Activated CD4-positive, alpha-beta T cell treated with anti-CD3 and anti-CD28 coated beads, Interleukin-2, amount 50 U/mL, for 1 hour (primary cell): Measurements from ENCODE around the gene GGCX.

Experiments
- DNase-seq: peaks from one replicate; pipeline ENCODE4 v3.0.0-alpha.2; 2020

GGCX gene

DNA sequence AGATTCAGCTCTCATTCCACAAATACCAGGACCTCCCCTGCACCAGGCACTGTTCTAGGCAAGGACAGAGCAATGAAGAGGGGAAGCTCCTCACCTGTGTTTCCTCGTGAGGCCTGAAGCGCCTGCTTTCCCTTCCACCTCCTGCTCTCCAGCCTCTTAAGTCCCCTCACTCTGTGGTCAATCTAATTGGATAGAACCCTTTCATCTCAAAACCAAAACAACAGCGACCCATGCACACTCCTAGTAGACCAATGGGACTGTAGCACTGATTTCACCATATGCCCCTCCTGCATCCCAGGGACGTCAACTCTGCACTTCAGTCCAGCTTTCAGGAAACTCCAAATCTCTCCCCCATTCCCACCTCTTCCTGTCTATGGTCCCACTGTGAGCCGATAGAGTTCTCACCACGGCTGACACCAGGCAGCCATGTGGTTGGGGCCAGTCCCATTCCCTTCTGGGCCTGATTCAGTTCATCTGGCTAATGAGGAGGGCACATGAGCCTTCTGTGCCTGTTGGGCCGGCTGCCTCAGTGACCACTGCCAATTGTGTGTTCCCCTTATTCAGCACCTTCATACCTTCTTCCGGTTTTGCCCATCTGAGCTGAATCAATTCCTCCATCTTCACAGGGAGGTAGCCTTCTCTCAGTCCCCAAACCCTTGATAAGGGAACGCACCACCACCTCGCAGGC is 55.6 kb downstream of the GGCX start:
- no peak for DNase-seq

DNA sequence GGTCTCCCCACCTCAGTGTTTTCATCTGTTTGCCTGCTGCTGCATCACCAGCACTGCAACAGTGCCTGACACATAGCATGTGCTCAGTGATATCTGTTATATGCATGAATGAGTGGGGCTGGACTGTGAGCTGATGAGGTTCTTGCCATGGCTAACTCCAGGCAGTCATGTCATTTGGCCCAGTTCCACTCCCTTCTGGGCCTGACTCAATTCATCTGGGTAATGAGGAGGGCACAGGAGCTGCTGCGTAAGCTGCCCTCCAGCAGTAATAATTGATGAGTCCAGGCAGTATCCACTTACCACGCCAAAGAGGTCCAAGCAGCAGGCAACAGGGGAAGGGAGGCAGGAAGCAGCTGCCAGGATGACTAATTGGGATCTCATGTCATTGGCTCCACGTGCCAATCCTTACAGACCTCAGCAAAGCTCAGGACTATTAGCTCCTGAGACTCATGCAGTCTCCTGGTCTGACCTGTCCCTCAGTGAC is 56.5 kb downstream of the GGCX start:
- no peak for DNase-seq

DNA sequence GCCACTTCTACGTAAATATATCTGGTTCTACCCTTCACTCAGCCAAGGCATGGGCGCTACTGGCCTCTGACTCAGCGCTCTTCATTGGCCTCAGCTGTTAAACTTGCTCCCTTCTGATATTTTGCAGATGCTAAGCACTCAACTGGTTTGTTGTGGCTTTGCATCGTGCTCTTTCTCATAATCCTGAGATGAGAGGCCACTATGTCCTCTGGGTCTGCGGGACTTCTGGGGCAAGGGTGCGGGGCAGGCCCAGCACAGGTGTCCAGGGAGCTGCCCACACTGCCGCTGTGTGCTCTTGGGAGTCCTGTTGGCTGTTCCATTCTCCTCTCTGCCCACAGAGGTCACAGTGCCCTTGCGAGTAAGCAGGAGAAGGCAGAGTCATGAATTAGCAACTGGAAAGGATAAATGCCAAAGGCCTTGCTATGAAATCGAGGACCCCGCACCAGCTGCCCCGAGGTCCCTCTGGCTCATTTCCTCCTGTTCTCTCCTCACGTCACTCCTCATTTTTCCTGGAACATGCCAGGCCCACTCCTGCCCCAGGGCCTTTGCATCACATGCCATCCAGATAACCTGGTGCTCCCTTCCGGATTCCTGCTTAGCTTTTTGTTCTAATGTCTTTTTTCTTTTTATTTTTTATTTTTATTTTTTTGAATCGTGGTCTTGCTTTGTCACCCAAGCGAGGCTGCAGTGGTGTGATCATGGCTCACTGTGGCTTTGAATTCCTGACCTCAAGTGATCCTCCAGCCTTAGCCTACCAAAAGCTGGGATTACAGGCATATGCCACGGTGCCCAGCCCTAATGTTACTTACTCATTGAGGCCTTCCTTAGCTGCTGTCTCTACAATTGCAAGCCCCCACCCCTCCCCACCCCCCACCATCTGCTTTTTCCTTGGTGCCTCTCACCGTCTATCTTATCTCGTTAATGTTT is 57.2 kb downstream of the GGCX start:
- no peak for DNase-seq

DNA sequence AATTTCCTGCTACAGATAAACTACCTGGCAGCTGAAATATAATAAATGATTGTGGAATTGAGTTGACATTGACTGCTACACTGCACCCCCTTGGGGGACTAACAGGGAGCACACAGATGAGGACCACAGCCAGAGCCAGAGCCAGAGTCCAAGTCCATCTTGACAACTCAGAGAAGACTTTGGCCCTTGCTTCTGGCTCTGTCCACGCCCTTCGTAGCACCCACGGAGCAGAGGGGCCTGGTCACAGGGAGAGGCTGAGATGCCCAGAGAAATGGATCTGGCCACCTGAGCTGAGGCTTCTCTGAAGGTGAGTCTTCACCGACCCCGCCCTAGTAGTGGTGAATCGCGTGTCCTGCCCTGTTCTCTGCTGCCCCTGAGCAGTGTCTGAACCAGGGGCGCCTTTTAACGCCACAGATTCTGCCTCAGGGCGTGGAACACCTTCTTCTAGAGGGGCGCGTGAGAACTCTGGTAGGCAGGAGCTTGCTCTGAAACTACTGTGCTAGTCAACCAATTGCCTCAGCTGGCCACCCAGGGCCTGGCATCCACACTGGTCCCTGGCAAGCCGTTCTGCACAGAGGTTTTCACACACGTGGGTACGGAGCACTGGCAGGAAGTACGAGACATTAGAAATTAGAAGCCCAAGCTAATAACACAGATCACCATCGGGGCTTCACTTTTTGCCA is 58.0 kb downstream of the GGCX start:
- no peak for DNase-seq

DNA sequence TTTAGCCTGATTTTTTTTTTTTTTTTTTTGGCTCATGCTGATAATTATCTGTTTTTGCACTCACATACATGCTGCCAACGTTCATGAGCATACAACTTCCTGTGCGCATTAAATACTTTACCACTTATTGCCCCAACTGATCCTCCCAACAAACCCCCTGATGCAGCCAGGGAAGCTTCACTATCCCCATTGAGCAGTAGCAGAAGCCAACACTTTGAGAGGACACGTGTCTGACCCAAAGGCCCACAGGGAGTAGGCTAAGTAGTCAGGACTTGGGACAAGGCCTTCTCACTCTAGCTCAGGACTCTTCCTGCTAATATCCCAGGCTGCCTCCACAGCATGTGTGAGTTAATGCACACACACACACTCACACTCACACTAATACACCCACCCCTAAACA is 58.6 kb downstream of the GGCX start:
- DNase-seq, result no peak

DNA sequence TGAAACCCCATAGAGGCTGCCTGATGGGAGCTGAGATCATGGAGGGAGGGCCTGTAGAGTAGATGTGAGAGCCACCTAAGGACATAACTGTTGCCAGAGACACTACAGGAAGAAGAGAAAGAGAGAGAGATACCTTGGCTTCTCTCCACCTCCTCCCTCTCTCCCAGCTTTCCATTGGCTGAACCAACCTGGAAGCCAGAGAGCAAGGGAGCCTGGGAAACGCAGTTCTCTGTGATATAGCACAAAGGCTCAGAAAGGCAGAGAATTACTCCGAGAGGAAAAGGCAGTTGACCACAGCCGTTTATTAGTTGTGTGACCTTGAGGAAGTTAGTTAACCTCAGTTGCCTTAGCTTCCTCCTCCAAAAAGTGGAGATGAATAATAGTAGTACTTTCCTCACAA is 60.0 kb downstream of the GGCX start:
- DNase-seq, result no peak

DNA sequence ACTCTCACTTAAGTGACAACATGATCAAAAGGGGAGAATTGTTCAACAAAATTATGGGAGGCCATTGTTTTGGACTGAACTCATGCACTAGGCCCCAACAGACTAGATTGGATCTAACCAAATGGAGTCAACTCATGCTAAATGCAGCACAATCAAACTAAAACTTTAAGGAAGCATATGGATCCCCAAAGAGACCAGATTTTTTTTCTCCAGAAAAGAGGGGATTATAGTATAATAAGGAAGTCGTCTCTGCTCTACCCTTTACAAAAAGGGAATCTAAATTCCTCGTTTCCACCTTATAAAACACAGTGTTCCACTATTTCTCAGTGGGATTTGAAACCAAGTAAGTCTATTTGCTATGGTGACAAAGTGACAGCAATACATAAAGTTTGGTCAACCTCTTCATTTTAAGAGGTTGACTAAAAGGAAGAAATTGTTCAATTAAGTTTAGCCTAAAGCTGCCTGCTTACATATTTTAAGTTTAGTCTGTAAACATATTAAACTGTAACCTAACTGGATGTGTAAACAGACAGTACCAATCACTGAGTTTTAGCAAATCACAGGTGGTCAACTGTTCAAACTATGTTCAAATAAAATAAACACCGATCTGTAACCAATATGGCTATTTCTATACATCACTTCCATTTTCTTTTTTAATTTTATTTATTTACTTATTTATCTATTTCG is 63.2 kb downstream of the GGCX start:
- no peak for DNase-seq

DNA sequence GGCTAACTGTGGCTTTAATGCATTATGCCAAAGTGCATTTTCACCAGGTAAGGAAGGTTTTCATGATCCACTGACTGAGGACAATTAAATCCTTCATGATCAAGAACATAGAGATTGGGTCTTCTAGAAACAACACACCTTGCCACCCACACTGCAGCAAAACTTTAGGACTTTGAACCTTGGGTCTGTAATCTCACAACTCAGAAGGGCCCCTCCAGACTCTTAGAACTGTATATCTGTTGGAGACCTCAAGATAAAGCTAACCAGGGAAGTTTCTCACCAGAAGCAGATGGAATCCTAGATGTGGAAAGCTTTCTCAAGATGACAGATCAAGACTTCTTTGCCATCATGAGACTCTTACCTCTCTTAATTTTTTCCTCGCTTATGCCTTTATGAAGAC is 64.9 kb downstream of the GGCX start:
- no peak for DNase-seq
